CD4-positive, alpha-beta T cell treated with Interleukin-1 beta for 1 hour (primary cell): Measurements from ENCODE around the gene ARL14EPL.
A peak's percentile ranks its signal among the peaks of the same experiment; 100 is the strongest.
"Not testable (repeated sequence)": the region's sequence is repeated elsewhere in the genome, so short reads cannot be mapped to it uniquely, and the experiment has no call there.

Experiments
- DNase-seq, 2 donors: peaks; one replicate each; pipeline ENCODE4 v3.0.0-alpha.2; 2020 to 2022

ARL14EPL gene

DNA sequence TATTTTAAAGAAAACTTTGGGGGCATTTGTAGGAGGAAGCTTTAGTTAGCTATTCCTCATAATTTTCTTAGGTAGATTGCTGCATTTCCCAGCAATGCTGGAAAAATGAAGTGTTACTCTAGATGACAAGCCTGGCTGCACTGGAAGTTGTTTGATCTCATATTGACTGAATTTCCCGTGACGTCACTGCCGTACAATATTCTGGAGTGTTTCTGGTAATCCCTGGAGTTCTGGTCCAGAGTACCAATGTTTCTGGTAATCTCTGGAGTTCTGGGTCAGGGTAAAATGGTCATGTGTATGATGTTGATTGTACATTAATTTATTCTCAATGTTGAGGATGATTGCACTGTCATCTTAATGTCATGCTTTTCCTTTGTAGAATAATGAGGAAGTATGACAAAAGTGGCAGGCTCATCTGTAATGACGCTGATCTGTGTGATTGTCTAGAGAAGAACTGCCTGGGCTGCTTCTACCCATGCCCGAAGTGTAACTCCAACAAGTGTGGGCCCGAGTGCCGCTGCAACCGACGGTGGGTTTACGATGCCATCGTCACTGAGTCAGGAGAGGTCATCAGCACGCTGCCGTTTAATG, 26.2 kb downstream of the ARL14EPL start:
- no peak for DNase-seq

GRCh38 chr5:116062352-116062751, 30.1 kb downstream of the ARL14EPL start:
- DNase-seq, result no peak

- DNase-seq, result no peak
These were observed 31.7 kb downstream of the ARL14EPL start for GRCh38 chr5:116063950-116064349.

- DNase-seq, result peak in 1 of 2 donors; percentile 53
These were observed 35.9 kb downstream of the ARL14EPL start for GRCh38 chr5:116068028-116068632.

DNA sequence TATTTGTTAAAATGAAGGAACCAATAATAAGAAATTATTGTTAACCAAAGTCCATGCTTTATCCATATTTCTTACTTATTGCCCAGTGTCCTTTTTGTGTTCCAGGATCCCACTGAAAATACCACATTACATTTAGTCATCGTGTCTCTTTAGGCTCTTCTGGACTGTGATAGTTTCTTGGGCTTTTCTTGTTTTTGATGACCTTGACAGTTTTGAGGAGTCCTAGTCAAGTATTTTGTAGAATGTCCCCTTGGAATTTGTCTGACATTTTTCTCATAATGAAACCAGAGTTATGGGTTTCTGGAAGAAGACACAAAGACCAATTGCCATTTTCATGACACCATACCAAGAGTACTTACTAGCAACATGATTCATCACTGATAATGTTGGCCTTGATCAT, 38.9 kb downstream of the ARL14EPL start:
- no peak for DNase-seq

- DNase-seq, result no peak
These were observed 43.0 kb downstream of the ARL14EPL start for GRCh38 chr5:116075191-116075831.

GRCh38 chr5:116076496-116076895, 44.2 kb downstream of the ARL14EPL start:
- peak in 1 of 2 donors; percentile 13 for DNase-seq

GRCh38 chr5:116078199-116078598, 45.9 kb downstream of the ARL14EPL start:
- DNase-seq, result no peak

- DNase-seq, result peak; percentile 19 to 20
These were observed 52.0 kb downstream of the ARL14EPL start for GRCh38 chr5:116084287-116084691.

GRCh38 chr5:116084871-116085715, 52.8 kb downstream of the ARL14EPL start, which contains the start of gene COMMD10:
COMMD10 (plus strand) TSS chr5:116085025.
- DNase-seq, result peak; percentile 81 to 88

- not testable (repeated sequence) for DNase-seq
These were observed 54.0 kb downstream of the ARL14EPL start for GRCh38 chr5:116086309-116086708.

GRCh38 chr5:116088062-116088461, 55.8 kb downstream of the ARL14EPL start:
- no peak for DNase-seq

GRCh38 chr5:116090302-116090701, 58.0 kb downstream of the ARL14EPL start:
- no peak for DNase-seq

GRCh38 chr5:116091416-116091815, 59.1 kb downstream of the ARL14EPL start:
- DNase-seq, result no peak

- no peak for DNase-seq
These were observed 65.0 kb downstream of the ARL14EPL start for GRCh38 chr5:116097301-116097700.

- no peak for DNase-seq
These were observed 66.7 kb downstream of the ARL14EPL start for GRCh38 chr5:116098998-116099397.

DNA sequence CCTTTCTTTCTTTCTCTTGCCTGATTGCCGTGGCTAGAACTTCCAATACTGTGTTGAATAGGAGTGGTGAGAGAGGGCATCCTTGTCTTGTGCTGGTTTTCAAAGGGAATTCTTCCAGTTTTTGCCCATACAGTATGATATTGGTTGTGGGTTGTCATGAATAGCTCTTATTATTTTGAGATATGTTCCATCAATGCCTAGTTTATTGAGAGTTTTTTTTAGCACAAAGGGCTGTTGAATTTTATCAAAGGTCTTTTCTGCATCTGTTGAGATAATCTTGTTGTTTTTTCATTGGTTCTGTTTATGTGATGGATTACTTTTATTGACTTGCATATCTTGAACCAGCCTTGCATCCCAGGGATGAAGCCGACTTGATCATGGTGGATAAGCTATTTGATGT, 72.7 kb downstream of the ARL14EPL start:
- not testable (repeated sequence) for DNase-seq
